T1000 (cell line): ENCODE results near the gene CRYBA2.

Experiments
- DNase-seq: peaks from one replicate; lab custom pipeline; 2025; ENCODE audit warnings: mixed read lengths; lab: John Stamatoyannopoulos, UW

CRYBA2 gene

GRCh38 chr2:219023045-219023605 is 29.9 kb upstream of the CRYBA2 start:
- DNase-seq: no peak

- no peak for DNase-seq
Measured at GRCh38 chr2:219022616-219023015, 29.4 kb upstream of the CRYBA2 start.

GRCh38 chr2:219022041-219022440 is 28.8 kb upstream of the CRYBA2 start:
- DNase-seq: no peak

- no peak for DNase-seq
Measured at GRCh38 chr2:219021591-219021990, 28.4 kb upstream of the CRYBA2 start.

GRCh38 chr2:219020604-219021365 is 27.6 kb upstream of the CRYBA2 start:
- DNase-seq: no peak

GRCh38 chr2:219019436-219019835 is 26.2 kb upstream of the CRYBA2 start:
- no peak for DNase-seq

GRCh38 chr2:219018726-219019125 is 25.5 kb upstream of the CRYBA2 start:
- DNase-seq: no peak

GRCh38 chr2:219018286-219018685 is 25.1 kb upstream of the CRYBA2 start:
- DNase-seq: no peak

- DNase-seq: no peak
Measured at GRCh38 chr2:219017201-219017931, 24.1 kb upstream of the CRYBA2 start.

- DNase-seq: no peak
Measured at GRCh38 chr2:219016721-219017120, 23.5 kb upstream of the CRYBA2 start.

- no peak for DNase-seq
Measured at GRCh38 chr2:219010873-219011272, 17.7 kb upstream of the CRYBA2 start.

- no peak for DNase-seq
Measured at GRCh38 chr2:219010162-219010756, 17.0 kb upstream of the CRYBA2 start.

- no peak for DNase-seq
Measured at GRCh38 chr2:219009294-219009693, 16.1 kb upstream of the CRYBA2 start.

GRCh38 chr2:219003979-219004378 is 10.8 kb upstream of the CRYBA2 start:
- no peak for DNase-seq

- no peak for DNase-seq
Measured at GRCh38 chr2:219003267-219003634, 10.0 kb upstream of the CRYBA2 start.

GRCh38 chr2:219002395-219003266 is 9.4 kb upstream of the CRYBA2 start:
- DNase-seq: no peak

GRCh38 chr2:219001577-219002394 is 8.6 kb upstream of the CRYBA2 start:
- no peak for DNase-seq

GRCh38 chr2:219001100-219001576 is 7.9 kb upstream of the CRYBA2 start:
- DNase-seq: no peak

GRCh38 chr2:219000569-219000960 is 7.3 kb upstream of the CRYBA2 start:
- DNase-seq: no peak

GRCh38 chr2:218999881-219000568 is 6.8 kb upstream of the CRYBA2 start:
- DNase-seq: no peak
